HepG2 (cell line): Measurements from ENCODE around the gene TTC39B. TPM values are rescaled to one million over a fixed set of nuclear protein-coding genes. Genes with fewer than 3 reads are reported as not detected.
"Not testable (repeated sequence)": the region's sequence is repeated elsewhere in the genome, so short reads cannot be mapped to it uniquely, and the experiment has no call there.

ENCODE experiments used
- ATAC-seq: fragments of 200-7000 bp; cut with Tn5 transposase; 3 replicates; pipeline ENCODE4 v1.9.1; 2020; ENCODE audit warnings: mild to moderate bottlenecking, moderate library complexity
- BruUV-seq: library from RNA; stranded (reverse); fragments of 400-500 nt; replicated peaks from 2 replicates; lab custom pipeline; 2021; lab: Mats Ljungman, UMichigan
- CTCF ChIA-PET: fragments of 300-600 bp; formaldehyde crosslinking; extraction: SDS; loops from one replicate; lab custom pipeline; 2021; ENCODE audit warnings: low total read pairs, inconsistent platforms, low intra/inter-chr PET ratio; lab: Yijun Ruan, JAX
- POLR2A ChIA-PET: fragments of 350-600 bp; sonication (Branson Sonifier 250); formaldehyde crosslinking; loops from one replicate; lab custom pipeline; 2020; ENCODE audit warnings: antibody characterized with exemption, inconsistent platforms; lab: Yijun Ruan, JAX
- DNase-seq: peaks from one replicate; pipeline ENCODE4 v3.0.0-alpha.2; 2015; ENCODE audit warnings: low spot score
- FAIRE-seq: peaks from 3 replicates; lab custom pipeline; 2011; peaks lifted over from hg19 to GRCh38; lab: Jason Lieb, UNC
- H2AFZ ChIP-seq: one replicate; pipeline ENCODE4 v1.6.1; 2011; ENCODE audit warnings: low read length, inconsistent platforms
- H3K27ac ChIP-seq: fragments of 300-600 bp; 3 replicates; pipeline ENCODE4 v1.8.0; 2011; ENCODE audit warnings: mixed run types, mild to moderate bottlenecking, mixed read lengths, low read length, inconsistent platforms; ENCODE audit not compliant: insufficient read depth; ENCODE audit errors: extremely low read length
- H3K27me3 ChIP-seq, 2 experiments: fragments of 200-600 bp in 1 of 2; 2 replicates in 1 of 2; 3 replicates in 1 of 2; pipeline versions ENCODE4 v1.6.0 to v1.8.0; 2011; ENCODE audit warnings: low read length in 2 of 2, mild to moderate bottlenecking in 2 of 2, moderate library complexity in 2 of 2, inconsistent platforms in 1 of 2; ENCODE audit not compliant: insufficient read depth in 2 of 2, control insufficient read depth in 1 of 2
- H3K36me3 ChIP-seq, 2 experiments: fragments of 200-600 bp in 1 of 2; replicated peaks in 1 of 2; 2 replicates in 1 of 2; 3 replicates in 1 of 2; pipeline versions ENCODE4 v1.5.1 to v1.8.0; 2011; ENCODE audit warnings: low read length in 2 of 2, inconsistent platforms in 1 of 2; ENCODE audit not compliant: insufficient read depth in 2 of 2, control insufficient read depth in 1 of 2
- H3K4me1 ChIP-seq: 2 replicates; pipeline ENCODE4 v1.5.1; 2012; ENCODE audit warnings: low read length, inconsistent platforms; ENCODE audit not compliant: insufficient read depth
- H3K4me2 ChIP-seq: 2 replicates; pipeline ENCODE4 v1.6.0; 2011; ENCODE audit warnings: low read depth, low read length, inconsistent platforms
- H3K4me3 ChIP-seq, 3 experiments: fragments of 200-600 bp in 1 of 3; sonication (generic), shearing (Covaris generic) in 1 of 3; replicated peaks in 1 of 3; 2 replicates each; pipeline ENCODE4 v1.5.1; 2011 to 2016; ENCODE audit warnings: low read length in 3 of 3, inconsistent platforms in 2 of 3, low read depth in 2 of 3, mild to moderate bottlenecking in 2 of 3, control low read depth in 1 of 3, mixed read lengths in 1 of 3; ENCODE audit not compliant: insufficient read depth in 1 of 3
- H3K79me2 ChIP-seq: one replicate; pipeline ENCODE4 v1.6.1; 2011; ENCODE audit warnings: low read length, inconsistent platforms; ENCODE audit not compliant: insufficient read depth
- H3K9ac ChIP-seq: 2 replicates; pipeline ENCODE4 v1.6.0; 2011; ENCODE audit warnings: mild to moderate bottlenecking, low read depth, low read length, inconsistent platforms; ENCODE audit not compliant: insufficient read depth
- H3K9me3 ChIP-seq: 2 replicates; pipeline ENCODE4 v1.5.1; 2012; ENCODE audit warnings: mild to moderate bottlenecking, low read length
- H4K20me1 ChIP-seq: 2 replicates; pipeline ENCODE4 v1.6.0; 2011; ENCODE audit warnings: inconsistent platforms, mild to moderate bottlenecking, low read length, moderate library complexity; ENCODE audit not compliant: insufficient read depth
- MNT ChIP-seq: fragments of 450-650 bp; IDR thresholded peaks from 2 replicates; pipeline ENCODE4 v1.6.1; 2016
- SAP130 ChIP-seq: IDR thresholded peaks from 2 replicates; pipeline ENCODE4 v1.6.1; 2016; ENCODE audit warnings: low read depth
- ZNF33A ChIP-seq: sonication (generic); formaldehyde crosslinking; IDR thresholded peaks from 2 replicates; pipeline ENCODE4 v1.5.1; 2020; ENCODE audit warnings: missing genetic modification reagents, mild to moderate bottlenecking, moderate library complexity, borderline replicate concordance
- ZNF672 ChIP-seq: sonication (generic); formaldehyde crosslinking; IDR thresholded peaks from 2 replicates; pipeline ENCODE4 v1.8.1; 2022; ENCODE audit warnings: missing genetic modification reagents
- ZNF761 ChIP-seq: sonication (generic); formaldehyde crosslinking; conservative IDR thresholded peaks from 2 replicates; pipeline ENCODE4 v1.4.0; 2020; ENCODE audit warnings: mild to moderate bottlenecking, missing genetic modification reagents
- ZNF775 ChIP-seq: sonication (generic); formaldehyde crosslinking; IDR thresholded peaks from 2 replicates; pipeline ENCODE4 v1.4.0; 2020; ENCODE audit warnings: missing genetic modification reagents, mild to moderate bottlenecking, moderate library complexity, borderline replicate concordance
- ZSCAN12 ChIP-seq: sonication (generic); formaldehyde crosslinking; IDR thresholded peaks from 2 replicates; pipeline ENCODE4 v1.9.0; 2021; ENCODE audit warnings: mild to moderate bottlenecking, missing genetic modification reagents
- ZSCAN25 ChIP-seq: sonication (generic); formaldehyde crosslinking; IDR thresholded peaks from 2 replicates; pipeline ENCODE4 v1.8.0; 2022; ENCODE audit warnings: mild to moderate bottlenecking, missing genetic modification reagents
- WGBS: methylation state at CpG from one replicate; pipeline ENCODE4 v1.1.6; 2017; ENCODE audit warnings: low lambda C conversion rate; 5-methylcytosine and 5-hydroxymethylcytosine counted together
- in situ Hi-C: cut with HindIII; loops from 2 replicates; pipeline ENCODE4 v1.10.0; 2017; ENCODE audit warnings: low pct_unique_long_range_greater_than_20kb; ENCODE audit not compliant: extremely low pct_ligation_motif_present
- intact Hi-C: fragments of 100-400 bp; cut with micrococcal nuclease; formaldehyde crosslinking; loops from one replicate; pipeline ENCODE4 v1.10.0; 2022; ENCODE audit not compliant: unreplicated experiment
- polyA plus RNA-seq, 8 experiments: library from polyadenylated mRNA; depleted of rRNA in 3 of 8; stranded (reverse) in 7 of 8; unstranded in 1 of 8; fragments of >200 nt; fragmentation: Illumina TruSeq in 4 of 8; extraction: Trizol in 4 of 8; gene quantifications; 2 replicates each; pipeline versions ENCODE4 v1.2.1 to v1.2.3, GENCODE V29; 2011 to 2016; ENCODE audit warnings: low read depth in 4 of 8, missing spikeins in 1 of 8, mixed read lengths in 1 of 8; ENCODE audit not compliant: insufficient read depth in 1 of 8
- total RNA-seq, 5 experiments: library from RNA; depleted of rRNA; stranded (reverse); fragments of >200 nt; fragmentation: Illumina TruSeq; extraction: Trizol; gene quantifications; 2 replicates each; pipeline ENCODE4 v1.2.3, GENCODE V29; 2016; ENCODE audit warnings: low read depth in 1 of 5

Gene TTC39B
- total and polyA plus RNA-seq, 2 of the 13 experiments (the other 11 are each of a cell fraction or from before 2014, with no cell fraction given): 14.3 to 19.4 TPM

DNA sequence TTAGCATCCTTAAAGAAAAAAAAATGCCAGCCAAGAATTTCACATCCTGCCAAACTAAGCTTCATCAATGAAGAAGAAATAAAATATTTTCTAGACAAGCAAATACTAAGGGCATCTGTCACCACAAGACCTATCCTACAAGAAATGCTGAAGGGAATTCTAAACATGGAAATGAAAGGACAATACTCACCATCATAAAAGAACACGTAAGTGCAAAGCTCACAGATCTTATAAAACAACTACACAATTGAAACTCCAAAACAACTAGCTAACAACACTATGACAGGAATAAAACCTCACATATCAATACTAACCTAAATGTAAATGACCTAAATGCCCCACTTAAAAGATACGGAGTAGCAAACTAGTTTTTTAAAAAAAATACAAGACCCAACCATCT is 71.4 kb downstream of the TTC39B start:
- DNase-seq (no peak), ATAC-seq (no peak)
- peaks cover 7% of the 10 kb centered on the region; the same call in 1 of the 2 replicates for H3K4me1 ChIP-seq
- no peak overlapping the region for H3K9ac ChIP-seq
- no peaks in the 10 kb centered on the region for H3K27me3 ChIP-seq
- H4K20me1 ChIP-seq: no peaks in the 10 kb centered on the region
- H2AFZ ChIP-seq: no peak overlapping the region
- POLR2A ChIA-PET: no interaction called here
- CTCF ChIA-PET: no interaction called here
- TF ChIP-seq SAP130 (CRISPR knock-in tag) (no peak), ZNF761 (CRISPR knock-in tag) (no peak), ZNF775 (CRISPR knock-in tag) (no peak), ZSCAN25 (CRISPR knock-in tag) (no peak), ZSCAN12 (no peak), ZNF33A (no peak), ZNF672 (CRISPR knock-in tag) (no peak), MNT (no peak)
- TF ChIP-seq, all 625 proteins: peak for 0
- 50% methylated on average over 2 of the region's 2 CpGs for WGBS
- BruUV-seq: no TSS peak
- Histone ChIP-seq H3K36me3 (no peaks in the 10 kb centered on the region), H3K9me3 (peaks cover 5% of the 10 kb centered on the region; the same call in 1 of the 2 replicates), H3K4me3 (no peak overlapping the region), H3K4me2 (no peak overlapping the region), H3K79me2 (peaks cover 35% of the 10 kb centered on the region), H3K27ac (no peak overlapping the region)
- in situ Hi-C loops: no loop called here
- no peak for FAIRE-seq
- intact Hi-C loops: no loop called here

DNA sequence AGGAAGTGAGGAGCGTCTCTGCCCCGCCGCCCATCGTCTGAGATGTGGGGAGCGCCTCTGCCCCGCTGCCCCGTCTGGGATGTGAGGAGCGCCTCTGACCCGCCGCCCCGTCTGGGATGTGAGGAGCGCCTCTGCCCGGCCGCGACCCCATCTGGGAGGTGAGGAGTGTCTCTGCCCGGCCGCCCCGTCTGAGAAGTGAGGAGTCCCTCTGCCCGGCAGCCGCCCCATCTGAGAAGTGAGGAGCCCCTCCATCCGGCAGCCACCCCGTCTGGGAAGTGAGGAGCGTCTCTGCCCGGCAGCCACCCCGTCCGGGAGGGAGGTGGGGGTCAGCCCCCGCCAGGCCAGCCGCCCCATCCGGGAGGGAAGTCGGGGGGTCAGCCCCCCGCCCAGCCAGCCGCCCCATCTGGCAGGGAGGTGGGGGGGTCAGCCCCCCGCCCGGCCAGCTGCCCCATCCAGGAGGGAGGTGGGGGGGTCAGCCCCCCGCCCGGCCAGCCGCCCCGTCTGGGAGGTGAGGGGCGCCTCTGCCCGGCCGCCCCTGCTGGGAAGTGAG is 73.0 kb downstream of the TTC39B start:
- H3K27me3 ChIP-seq, H3K9ac ChIP-seq, H3K4me2 ChIP-seq, H2AFZ ChIP-seq, H3K4me1 ChIP-seq, H4K20me1 ChIP-seq, POLR2A ChIA-PET, BruUV-seq, H3K9me3 ChIP-seq, in situ Hi-C loops, ATAC-seq, FAIRE-seq, H3K27ac ChIP-seq, H3K36me3 ChIP-seq, intact Hi-C loops, DNase-seq, CTCF ChIA-PET, H3K4me3 ChIP-seq: not testable (repeated sequence)
- H3K79me2 ChIP-seq: peaks cover 31% of the 10 kb centered on the region
- WGBS: 96% methylated on average over 18 of the region's 41 CpGs

DNA sequence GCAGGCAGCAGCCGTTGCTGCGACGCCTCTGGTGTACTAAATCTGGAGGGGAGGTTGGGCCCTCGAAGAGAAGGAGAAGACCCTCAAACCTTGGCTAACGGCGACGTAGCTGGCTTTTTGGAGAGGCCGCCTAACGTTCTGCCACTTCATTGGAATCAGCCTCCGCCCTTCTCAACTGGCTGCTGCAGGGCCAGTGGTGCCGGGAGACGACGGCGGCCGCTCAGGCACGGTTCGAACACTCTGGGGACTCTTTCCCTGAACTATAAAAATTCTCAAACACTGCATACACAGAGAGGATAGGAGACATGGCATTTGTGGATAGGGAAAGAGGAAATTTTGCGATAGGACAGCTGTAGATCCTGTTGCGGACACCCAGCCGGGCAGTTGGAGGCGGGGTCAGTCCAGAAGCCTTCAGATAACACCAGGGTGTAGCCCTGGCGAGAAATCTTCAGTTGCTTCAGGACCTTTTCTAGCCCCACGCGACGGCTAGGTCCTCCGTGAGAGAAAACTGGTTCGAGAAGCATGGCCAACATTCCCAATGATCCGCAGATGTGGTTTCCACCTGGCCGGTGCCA is 74.2 kb downstream of the TTC39B start:
- DNase-seq, H3K4me2 ChIP-seq, H2AFZ ChIP-seq, H3K4me3 ChIP-seq, H4K20me1 ChIP-seq, H3K27ac ChIP-seq, H3K36me3 ChIP-seq, H3K9ac ChIP-seq, BruUV-seq, H3K4me1 ChIP-seq, FAIRE-seq, ATAC-seq, in situ Hi-C loops, H3K9me3 ChIP-seq, H3K27me3 ChIP-seq, POLR2A ChIA-PET: not testable (repeated sequence)
- 91% methylated on average over 22 of the region's 29 CpGs for WGBS
- CTCF ChIA-PET: interaction anchor here (1.6 kb wide), 1 partner anchor 21 kb away, joined by 4 read pairs; no protein-coding TSS in a partner anchor
- H3K79me2 ChIP-seq: peaks cover 20% of the 10 kb centered on the region
- intact Hi-C loops: loop anchor here (1.0 kb wide), 1 partner anchor 21 kb away; no protein-coding TSS in a partner anchor
